OCI-LY3 (cell line): ENCODE results near the gene SGMS2.

Experiments
- H2AFZ ChIP-seq: fragments of 200-600, 300-600 bp; shearing (Covaris generic); 2 replicates; pipeline ENCODE4 v1.6.0; 2014; ENCODE audit warnings: antibody characterized with exemption, low read depth, low read length
- H3K27ac ChIP-seq: fragments of 200-600, 300-600 bp; sonication (generic); 2 replicates; pipeline ENCODE4 v1.5.1; 2014; ENCODE audit warnings: mild to moderate bottlenecking, low read length, moderate library complexity, mixed read lengths
- H3K27me3 ChIP-seq: fragments of 200-600, 300-600 bp; sonication (generic); 2 replicates; pipeline ENCODE4 v1.6.1; 2014; ENCODE audit warnings: low read depth, low read length, mixed read lengths
- H3K36me3 ChIP-seq: fragments of 200-600, 300-600 bp; sonication (generic); replicated peaks from 2 replicates; pipeline ENCODE3; 2014; ENCODE audit warnings: low read depth, low read length, mixed read lengths
- H3K4me1 ChIP-seq: fragments of 300-600, 200-600 bp; sonication (generic); 2 replicates; pipeline ENCODE4 v1.6.1; 2014; ENCODE audit warnings: low read length, mixed read lengths
- H3K4me2 ChIP-seq: fragments of 200-600, 300-600 bp; sonication (generic); 2 replicates; pipeline ENCODE4 v1.6.1; 2014; ENCODE audit warnings: low read length, mixed read lengths
- H3K4me3 ChIP-seq: fragments of 300-600, 200-600 bp; sonication (generic); 2 replicates; pipeline ENCODE4 v1.5.1; 2014; ENCODE audit warnings: antibody characterized with exemption, mild to moderate bottlenecking, low read length, moderate library complexity
- H3K79me2 ChIP-seq: fragments of 300-600, 200-600 bp; shearing (Covaris generic); 2 replicates; pipeline ENCODE4 v1.6.1; 2014; ENCODE audit warnings: mild to moderate bottlenecking, low read length, mixed read lengths
- H3K9ac ChIP-seq: fragments of 300-600, 200-600 bp; shearing (Covaris generic); 2 replicates; pipeline ENCODE4 v1.6.0; 2014; ENCODE audit warnings: mild to moderate bottlenecking, low read length, moderate library complexity
- H3K9me3 ChIP-seq: fragments of 200-600, 300-600 bp; shearing (Covaris generic); 2 replicates; pipeline ENCODE4 v1.6.1; 2014; ENCODE audit warnings: low read length, mixed read lengths; ENCODE audit not compliant: insufficient read depth
- H4K20me1 ChIP-seq: fragments of 200-600, 300-600 bp; sonication (generic); 2 replicates; pipeline ENCODE4 v1.6.1; 2016; ENCODE audit warnings: low read length, mixed read lengths; ENCODE audit not compliant: insufficient read depth
- EZH2phosphoT487 ChIP-seq: fragments of 200-600 bp; shearing (Covaris generic); IDR thresholded peaks from 2 replicates; pipeline ENCODE4 v1.6.1; 2018; ENCODE audit warnings: antibody characterized with exemption, mixed run types, low read depth
- TF ChIP-seq, protein P1 (sequence below): fragments of 200-600, 300-600 bp; sonication (generic); IDR thresholded peaks from 2 replicates; pipeline ENCODE4 v1.5.1; 2014; ENCODE audit warnings: antibody characterized with exemption, low read length, low read depth

Gene SGMS2

GRCh38 chr4:107800706-107801105, 24.0 kb upstream of the SGMS2 start:
- Histone ChIP-seq H3K4me3 (no peak overlapping the region), H4K20me1 (no peaks in the 10 kb centered on the region), H3K27me3 (no peaks in the 10 kb centered on the region), H3K27ac (no peak overlapping the region), H3K79me2 (no peaks in the 10 kb centered on the region), H2AFZ (no peak overlapping the region), H3K4me2 (no peak overlapping the region), H3K9me3 (no peaks in the 10 kb centered on the region), H3K9ac (no peak overlapping the region), H3K36me3 (no peaks in the 10 kb centered on the region), H3K4me1 (no peaks in the 10 kb centered on the region)
- TF ChIP-seq EZH2phosphoT487: no peak
- TF ChIP-seq, protein P1, sequence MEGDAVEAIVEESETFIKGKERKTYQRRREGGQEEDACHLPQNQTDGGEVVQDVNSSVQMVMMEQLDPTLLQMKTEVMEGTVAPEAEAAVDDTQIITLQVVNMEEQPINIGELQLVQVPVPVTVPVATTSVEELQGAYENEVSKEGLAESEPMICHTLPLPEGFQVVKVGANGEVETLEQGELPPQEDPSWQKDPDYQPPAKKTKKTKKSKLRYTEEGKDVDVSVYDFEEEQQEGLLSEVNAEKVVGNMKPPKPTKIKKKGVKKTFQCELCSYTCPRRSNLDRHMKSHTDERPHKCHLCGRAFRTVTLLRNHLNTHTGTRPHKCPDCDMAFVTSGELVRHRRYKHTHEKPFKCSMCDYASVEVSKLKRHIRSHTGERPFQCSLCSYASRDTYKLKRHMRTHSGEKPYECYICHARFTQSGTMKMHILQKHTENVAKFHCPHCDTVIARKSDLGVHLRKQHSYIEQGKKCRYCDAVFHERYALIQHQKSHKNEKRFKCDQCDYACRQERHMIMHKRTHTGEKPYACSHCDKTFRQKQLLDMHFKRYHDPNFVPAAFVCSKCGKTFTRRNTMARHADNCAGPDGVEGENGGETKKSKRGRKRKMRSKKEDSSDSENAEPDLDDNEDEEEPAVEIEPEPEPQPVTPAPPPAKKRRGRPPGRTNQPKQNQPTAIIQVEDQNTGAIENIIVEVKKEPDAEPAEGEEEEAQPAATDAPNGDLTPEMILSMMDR: no peak

DNA sequence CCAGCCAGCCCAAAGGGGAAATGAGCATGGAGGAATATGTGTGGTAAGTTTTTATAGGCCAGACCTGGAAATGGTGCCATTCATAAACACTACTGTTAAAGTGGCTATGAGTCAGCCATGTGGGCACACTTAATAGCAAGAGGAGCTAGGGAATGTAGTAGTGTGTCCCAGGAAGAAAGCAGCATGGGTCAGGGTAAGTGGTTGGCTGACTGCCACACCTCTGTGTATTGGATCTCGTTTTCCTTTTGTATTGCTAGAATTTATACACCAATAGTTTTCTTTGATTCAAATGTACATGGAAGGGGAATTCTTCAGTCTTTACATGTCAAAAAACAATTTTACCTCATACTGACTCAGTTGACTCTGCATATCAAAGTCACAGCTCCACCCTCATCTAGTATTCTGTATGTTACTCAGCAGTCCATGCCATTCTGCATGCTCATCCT, 22.9 kb upstream of the SGMS2 start:
- no peaks in the 10 kb centered on the region for H3K79me2 ChIP-seq
- no peaks in the 10 kb centered on the region for H4K20me1 ChIP-seq
- H3K4me2 ChIP-seq: no peak overlapping the region
- no peaks in the 10 kb centered on the region for H3K36me3 ChIP-seq
- no peaks in the 10 kb centered on the region for H3K27me3 ChIP-seq
- H3K4me3 ChIP-seq: no peak overlapping the region
- H3K4me1 ChIP-seq: no peaks in the 10 kb centered on the region
- H3K27ac ChIP-seq: no peak overlapping the region
- H3K9ac ChIP-seq: no peak overlapping the region
- no peak overlapping the region for H2AFZ ChIP-seq
- TF ChIP-seq, protein P1: no peak
- TF ChIP-seq EZH2phosphoT487: no peak
- no peaks in the 10 kb centered on the region for H3K9me3 ChIP-seq

- Histone ChIP-seq H3K79me2 (no peaks in the 10 kb centered on the region), H2AFZ (no peak overlapping the region), H3K4me1 (no peaks in the 10 kb centered on the region), H4K20me1 (no peaks in the 10 kb centered on the region), H3K27me3 (no peaks in the 10 kb centered on the region), H3K9ac (no peak overlapping the region), H3K36me3 (no peaks in the 10 kb centered on the region), H3K4me2 (no peak overlapping the region), H3K4me3 (no peak overlapping the region), H3K9me3 (no peaks in the 10 kb centered on the region), H3K27ac (no peak overlapping the region)
- no peak for TF ChIP-seq EZH2phosphoT487
- TF ChIP-seq, protein P1: no peak
These were observed 19.8 kb upstream of the SGMS2 start for GRCh38 chr4:107804956-107805355.

DNA sequence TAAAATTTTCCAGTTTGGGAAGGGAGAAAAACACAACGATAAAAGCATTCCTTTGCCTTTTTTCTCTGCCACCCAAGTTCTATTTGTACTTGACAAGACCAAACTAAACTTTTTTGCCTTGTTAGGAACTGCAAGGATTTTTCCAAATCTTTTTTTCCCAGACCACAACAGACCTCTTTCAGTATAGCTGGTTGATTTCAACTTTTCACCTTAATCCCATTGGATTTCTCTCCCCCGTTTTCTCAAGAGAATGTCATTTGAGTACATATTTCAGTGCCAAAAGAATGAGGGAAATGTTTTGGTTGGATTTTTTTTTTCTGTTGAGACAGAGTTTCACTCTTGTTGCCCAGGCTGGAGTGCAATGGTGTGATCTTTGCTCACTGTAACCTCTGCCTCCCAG, 18.5 kb upstream of the SGMS2 start:
- H3K79me2 ChIP-seq: no peaks in the 10 kb centered on the region
- H3K27me3 ChIP-seq: no peaks in the 10 kb centered on the region
- no peak overlapping the region for H3K9ac ChIP-seq
- no peak for TF ChIP-seq EZH2phosphoT487
- TF ChIP-seq, protein P1: no peak
- no peak overlapping the region for H3K4me3 ChIP-seq
- H2AFZ ChIP-seq: no peak overlapping the region
- H3K9me3 ChIP-seq: no peaks in the 10 kb centered on the region
- H3K4me2 ChIP-seq: no peak overlapping the region
- no peaks in the 10 kb centered on the region for H4K20me1 ChIP-seq
- no peaks in the 10 kb centered on the region for H3K36me3 ChIP-seq
- no peak overlapping the region for H3K27ac ChIP-seq
- H3K4me1 ChIP-seq: no peaks in the 10 kb centered on the region
